GM18498 (cell line): Measurements from ENCODE around the gene MGMT.

Experiments
- ATAC-seq: cut with Tn5 transposase; IDR thresholded peaks from one replicate; pipeline ENCODE4 v1.9.1; 2021; ENCODE audit warnings: mild to moderate bottlenecking, moderate library complexity; ENCODE audit not compliant: unreplicated experiment

Gene MGMT

DNA sequence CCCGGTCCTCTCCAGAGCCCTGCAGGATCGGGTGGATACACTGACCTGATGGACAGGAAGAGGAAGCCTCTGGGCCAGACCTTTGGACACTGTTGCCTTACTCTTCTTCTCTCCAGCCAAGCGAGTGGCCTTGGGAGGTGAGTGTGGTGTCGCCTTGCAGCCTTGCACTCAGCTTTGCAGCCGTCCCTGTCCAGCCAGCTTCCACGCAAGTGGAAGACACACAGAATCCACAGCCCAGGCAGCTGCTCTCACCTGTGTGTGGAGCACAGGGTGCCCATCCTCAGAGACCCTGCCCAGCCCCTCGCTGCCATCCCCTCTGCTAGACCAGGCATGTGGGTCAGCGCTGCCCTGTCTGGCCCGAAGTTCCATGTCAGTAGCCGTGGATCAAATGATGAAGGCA is 258.0 kb downstream of the MGMT start:
- no peak for ATAC-seq

DNA sequence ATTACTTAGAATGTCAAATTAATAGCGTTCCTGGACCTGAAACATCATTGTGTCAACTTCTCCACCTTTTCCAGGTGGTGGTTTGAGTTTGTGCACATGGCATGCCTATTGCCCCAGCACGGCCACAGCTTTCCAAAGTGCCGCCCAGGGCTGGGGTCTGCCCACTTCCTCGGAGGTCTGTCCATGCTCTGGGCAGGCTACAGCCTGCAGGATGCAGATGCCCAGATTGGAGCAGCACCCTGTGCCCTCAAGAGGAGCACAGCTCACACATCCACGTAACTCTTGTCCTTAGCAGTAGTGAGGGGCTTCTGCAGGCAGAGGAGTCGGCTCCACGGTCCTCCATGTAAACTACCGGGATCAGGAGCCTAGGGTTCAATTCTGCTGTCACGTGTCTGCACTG is 258.4 kb downstream of the MGMT start:
- ATAC-seq, result no peak

DNA sequence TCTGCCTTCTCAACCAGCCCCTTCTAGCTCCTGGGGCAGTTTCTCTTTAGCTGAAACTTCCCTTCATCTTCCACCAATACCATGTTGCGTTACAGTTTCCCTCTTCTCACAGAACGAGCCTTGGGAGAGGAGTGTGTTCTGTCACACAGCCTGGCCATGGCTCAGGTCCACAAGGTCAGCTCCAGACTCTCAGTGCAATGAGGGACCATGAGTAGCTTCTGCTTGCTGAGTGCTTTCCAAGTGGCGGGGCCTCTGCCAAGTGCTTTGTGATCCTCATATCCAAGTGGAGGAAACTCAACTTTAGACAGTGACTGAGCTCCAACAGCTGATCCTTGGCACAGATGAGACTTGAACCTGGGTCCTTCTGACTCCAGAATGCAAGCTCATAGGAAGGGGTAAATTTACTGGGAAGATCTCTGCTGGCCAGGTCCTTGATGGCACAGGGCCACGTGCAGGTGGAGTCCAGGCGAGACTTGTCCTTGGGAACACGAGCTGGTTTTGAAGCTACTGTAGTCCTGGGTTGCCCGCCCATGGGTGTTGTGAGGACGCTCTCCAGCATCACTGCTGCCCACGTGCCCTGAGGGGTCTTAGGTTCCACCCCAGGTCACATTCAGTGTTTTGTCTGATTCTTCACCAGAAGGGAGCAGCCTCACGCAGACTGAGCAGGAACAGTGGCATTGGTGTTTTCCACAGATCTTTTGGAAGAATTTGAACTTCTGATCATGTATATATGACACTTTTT is 259.0 kb downstream of the MGMT start:
- no peak for ATAC-seq

DNA sequence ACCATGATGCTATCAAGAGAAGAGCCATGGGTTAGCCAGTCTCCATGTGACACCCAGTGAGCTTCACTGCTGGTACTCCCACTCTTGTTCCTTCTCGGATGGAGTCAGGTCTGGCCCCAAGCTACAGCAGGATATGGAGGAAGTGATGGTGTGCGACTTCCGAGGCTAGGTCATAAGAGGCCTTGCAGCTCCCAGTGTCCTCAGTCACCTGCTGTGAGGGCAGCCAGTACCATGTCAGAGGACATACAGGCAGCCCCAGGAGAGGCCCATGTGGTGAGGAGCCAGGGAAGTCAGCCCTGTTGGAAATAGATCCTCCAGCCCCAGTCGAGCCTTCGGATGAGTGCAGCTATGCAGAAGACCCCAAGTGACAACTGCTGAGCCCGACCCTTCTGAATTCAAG is 260.0 kb downstream of the MGMT start:
- ATAC-seq, result no peak

DNA sequence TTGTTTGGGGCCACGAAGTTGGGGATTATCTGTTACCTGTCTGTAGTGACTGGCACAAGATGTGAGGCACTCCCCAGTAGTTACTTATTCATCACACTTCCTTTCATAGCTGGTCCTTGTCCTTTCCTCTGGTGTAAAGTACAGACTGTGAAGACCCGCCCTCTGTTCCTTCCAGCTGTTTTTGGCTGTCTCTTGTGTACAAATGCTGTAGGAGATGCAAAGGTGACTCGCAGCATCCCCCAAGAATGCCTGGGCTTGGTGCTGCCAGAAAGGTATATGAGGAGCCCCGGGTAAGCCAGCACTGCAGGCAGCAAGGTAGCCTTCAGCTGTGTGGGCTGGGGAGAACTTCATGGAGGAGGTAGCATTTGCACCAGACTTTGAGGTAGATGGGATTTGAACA is 260.5 kb downstream of the MGMT start:
- ATAC-seq, result no peak

DNA sequence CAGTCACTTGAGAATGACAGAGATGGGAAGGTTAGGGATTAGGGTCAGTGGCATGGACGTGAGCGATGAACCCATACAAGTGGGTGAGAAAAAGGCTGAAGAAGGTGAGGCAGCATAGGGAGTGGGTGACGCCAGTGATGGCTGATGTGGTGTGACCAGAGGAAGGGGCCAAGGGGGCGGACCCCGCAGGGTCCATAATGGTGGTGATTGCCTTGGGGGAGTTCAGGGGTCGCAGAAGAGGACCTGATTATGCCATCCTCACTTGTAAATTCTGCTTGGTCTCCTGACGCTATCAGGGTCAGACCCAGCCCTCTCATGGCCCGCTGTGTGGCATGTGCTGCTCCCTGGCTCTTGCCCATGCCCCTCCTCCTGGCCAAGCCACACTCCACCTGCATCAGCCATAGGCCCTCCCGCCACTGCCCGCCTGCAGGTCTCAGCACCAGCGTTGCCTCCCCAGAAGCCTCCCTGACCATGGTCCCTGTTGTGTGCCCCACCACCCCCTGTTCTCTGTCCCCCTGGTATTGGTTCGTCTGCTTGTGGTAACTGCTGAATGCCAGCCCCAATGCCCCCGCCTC is 261.3 kb downstream of the MGMT start:
- no peak for ATAC-seq

DNA sequence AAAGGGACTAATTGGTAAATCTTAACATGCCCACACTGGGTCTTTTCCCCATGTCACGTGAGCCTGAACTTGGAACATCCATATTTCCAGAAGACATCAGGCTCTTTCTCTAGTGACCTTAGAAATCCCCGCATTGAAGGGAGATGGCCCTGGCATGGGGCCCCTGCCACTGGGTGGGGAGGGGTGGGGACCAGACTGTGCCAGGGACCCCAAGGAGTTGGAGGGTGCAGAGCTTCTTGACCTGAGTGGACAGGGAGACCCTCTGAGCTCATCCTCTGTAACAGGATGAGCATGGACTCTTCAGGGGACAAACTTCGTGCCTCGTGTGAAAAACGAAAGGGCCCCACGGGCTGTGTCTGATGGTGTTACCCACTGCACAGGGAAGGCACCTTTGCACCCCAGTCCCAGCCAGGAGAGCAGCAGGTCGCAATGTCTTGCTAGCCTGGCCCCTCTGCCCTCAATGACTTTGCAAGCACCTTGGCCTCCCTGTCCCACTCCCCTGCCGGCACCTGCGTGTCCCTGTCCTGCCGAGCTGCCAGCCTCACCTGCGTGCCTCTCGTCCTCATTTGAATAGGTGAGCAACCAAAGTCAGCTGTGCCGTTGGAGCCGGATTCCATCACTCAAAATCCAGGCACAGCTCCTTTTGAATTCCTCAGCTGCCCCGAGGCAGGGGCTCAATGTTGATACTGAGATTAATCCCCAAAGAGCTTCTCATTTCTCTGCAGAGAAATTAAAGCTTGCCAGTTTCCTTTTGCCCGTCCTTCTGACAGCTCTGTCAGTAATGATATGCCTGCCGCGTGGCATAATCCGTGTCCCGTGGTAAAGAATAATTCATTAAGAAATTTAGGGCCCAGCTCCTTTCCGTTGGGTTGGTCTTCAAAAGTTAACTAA is 262.1 kb downstream of the MGMT start:
- no peak for ATAC-seq

DNA sequence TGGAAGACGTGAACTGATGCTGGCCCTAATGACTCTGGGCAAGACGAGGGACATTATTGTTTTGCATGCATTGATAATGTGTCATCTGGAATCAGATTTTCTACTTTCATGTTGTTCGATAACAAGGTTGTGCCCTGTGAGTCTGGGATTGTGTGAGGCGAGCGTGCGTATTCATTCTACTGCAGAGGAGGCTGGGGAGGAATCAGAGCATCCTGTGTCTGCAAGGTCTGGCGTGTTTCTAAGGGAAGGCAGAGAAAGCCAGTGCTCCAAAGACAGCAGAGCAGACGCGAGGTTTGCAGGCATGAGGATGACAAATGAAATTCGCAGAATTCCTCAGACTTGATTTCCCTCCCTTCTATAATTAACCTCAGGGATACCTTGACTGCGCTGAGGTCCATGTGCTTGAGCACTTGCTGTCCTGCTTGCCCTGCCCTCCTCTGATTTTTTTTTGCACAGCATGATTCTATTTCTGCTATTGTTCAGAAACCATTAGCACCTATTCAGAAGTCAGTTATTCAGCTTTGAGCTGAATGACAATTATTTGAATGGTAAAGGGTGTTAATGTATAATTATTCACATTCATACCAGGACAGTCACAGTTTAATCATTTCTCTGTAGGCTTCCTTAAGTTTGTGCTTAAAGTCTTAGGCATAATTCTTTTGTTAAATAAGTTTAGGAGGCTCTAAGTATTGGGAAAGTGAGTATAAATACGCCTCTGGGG is 263.4 kb downstream of the MGMT start:
- no peak for ATAC-seq

DNA sequence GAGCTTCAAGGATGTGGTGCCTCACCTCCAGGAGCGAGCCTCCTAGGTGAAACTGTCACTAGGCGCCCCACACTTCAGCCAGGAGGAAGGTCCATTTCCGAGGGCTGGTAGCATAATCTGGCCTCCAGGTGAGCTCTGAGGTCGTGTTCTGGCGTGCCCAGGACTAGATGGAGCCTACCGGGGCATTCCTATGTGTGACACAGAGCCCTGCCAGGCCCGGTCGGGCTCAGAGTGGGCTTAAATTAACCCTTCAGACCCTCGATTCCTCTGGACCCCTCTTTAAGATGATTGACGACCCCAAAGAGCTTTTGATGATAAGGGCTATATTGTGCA is 263.9 kb downstream of the MGMT start:
- ATAC-seq, result no peak

DNA sequence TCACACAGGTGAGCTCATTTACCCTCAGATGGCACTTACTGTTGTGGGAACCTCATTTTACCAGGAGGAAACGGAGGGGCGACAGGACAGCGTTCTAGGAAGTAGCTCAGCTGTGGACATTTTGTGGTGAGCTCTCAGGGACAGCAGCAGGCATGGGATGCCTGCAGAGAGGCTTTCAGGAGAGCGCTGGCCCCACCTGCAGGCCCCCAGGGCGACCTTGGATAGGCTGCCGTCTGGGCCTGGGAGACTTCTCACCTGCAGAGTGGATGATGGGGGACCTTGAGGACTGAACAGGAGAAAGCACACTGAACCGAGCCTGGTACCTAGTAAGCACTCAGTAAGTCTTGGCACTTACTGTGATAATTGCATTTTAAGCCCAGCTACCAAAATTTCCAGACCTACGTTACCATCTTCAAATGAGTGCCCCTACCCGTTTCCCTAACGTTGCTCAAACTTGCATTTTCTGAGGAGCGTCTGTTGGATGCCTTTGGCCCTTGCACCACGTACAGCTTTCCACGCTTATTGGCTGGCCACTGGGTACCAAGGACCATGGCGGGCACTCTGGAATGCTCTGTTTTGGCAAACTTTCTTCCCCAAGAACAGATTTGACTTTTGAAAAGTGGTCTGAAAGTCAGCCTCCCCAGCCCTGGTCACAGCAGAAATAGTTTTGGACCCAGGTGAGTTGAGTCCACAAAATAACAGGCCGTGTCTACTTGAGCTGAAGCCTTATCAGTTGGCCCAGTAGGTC is 273.7 kb downstream of the MGMT start:
- no peak for ATAC-seq

DNA sequence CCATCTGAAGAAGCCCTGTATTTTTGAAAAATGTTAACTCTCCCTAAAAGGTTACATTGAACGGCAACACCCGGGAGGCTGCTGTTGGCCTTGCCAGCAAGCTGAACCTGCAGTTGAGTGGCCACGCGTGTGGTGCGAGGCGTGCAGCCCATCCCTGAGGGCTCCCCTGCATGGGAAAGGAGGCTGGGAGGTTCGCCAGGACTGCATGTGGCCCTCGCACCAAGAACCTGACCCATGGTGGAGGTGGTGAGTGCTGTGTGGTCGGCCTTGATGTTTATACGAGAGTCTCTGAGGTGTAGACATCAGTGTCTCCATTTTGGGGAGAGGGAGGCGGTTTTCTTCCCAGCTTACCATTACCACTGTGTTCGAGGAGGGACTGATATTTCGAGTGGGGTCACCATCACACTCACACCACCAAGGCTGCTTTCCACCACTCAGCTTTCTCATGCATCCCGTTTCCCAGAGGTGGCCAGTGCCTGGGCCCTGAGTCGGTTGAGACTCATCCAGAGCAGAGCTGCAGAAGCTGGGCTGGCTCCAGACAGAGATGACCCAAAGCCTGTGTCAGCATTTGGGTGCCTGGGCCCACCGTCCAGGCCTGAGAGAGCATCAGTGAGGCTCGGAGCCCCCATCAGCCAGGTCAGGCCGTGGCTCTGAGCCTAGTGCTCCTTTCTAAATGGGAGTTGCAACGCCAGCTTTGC is 274.4 kb downstream of the MGMT start:
- no peak for ATAC-seq

DNA sequence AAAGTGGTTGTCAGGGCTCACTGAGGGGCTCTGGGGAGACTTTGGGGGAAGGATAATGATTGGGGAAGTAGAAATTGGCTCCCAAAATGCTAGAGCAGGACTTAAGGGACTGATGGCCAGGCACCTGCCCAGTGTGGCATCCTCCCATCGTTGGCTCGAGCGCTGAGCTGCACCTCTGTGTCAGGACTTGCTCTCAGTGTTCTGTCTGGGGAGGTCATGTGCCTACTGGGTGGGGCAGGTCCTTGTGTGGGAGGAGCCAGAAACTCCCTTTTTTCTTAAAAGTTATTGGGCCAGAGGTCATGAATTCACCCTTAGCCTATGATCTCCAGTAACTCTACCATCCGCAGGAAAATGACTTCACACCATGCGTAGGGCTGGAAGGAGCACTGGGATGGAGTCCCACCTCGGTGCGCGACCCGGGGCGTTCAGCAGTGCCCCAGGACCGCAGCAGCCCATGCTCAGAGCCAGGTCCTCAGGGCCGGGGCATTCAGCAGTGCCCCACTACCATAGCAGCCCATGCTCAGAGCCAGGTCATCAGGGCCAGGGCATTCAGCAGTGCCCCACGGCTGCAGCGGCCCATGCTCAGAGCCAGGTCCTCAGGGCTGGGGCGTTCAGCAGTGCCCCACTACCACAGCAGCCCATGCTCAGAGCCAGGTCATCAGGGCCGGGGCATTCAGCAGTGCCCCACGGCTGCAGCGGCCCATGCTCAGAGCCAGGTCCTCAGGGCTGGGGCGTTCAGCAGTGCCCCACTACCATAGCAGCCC is 275.1 kb downstream of the MGMT start:
- no peak for ATAC-seq

DNA sequence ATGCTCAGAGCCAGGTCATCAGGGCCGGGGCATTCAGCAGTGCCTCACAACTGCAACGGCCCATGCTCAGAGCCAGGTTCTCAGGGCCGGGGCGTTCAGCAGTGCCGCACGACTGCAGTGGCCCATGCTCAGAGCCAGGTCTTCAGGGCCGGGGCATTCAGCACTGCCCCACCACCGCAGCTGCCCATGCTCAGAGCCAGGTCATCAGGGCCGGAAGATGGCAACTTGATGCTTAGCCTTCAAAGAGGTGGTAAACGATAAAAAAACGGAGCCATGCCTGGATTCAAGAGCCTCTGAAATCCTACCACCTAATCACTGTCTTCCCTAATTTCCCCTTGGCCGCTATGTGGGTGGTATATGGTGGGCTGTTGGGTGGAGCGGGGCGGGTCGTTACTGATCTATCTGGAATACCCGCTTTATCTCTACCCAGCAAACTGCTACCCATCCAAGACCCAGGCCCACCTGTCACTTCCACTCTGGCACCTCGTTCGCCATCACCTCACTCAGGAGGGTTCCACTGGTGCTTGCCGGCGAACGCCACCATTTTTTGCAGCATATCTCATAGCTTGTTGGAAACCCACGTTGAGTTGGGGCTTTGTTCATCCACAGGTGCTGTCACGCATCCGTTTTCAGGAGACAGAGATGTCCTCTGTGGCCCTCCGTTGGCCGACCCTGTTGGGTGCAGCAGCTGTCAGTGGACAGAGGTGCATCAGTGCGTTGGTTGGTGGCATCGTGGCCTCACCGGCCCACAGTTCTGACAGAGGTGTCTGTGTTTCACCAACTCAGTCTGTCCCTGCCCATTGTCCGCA is 275.9 kb downstream of the MGMT start:
- no peak for ATAC-seq

DNA sequence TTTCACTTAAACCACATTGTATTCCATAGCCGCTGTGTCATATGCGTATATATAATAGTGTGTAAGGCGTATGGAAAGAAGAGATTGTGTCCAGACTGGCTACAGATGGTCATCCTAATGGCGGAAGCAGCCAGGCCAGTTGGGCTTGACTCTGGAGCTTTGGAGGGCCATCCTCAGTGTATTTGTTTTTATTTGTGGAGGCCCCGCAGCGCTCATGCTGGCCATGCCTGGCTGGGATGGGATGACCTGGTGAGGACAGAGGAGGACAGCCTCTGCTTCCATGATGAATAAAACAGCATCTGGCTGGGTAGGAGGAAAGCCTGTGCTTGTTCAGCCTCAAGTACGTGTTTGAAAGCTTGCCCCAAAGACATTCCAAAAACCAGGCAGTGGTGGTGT is 276.7 kb downstream of the MGMT start:
- ATAC-seq, result no peak

DNA sequence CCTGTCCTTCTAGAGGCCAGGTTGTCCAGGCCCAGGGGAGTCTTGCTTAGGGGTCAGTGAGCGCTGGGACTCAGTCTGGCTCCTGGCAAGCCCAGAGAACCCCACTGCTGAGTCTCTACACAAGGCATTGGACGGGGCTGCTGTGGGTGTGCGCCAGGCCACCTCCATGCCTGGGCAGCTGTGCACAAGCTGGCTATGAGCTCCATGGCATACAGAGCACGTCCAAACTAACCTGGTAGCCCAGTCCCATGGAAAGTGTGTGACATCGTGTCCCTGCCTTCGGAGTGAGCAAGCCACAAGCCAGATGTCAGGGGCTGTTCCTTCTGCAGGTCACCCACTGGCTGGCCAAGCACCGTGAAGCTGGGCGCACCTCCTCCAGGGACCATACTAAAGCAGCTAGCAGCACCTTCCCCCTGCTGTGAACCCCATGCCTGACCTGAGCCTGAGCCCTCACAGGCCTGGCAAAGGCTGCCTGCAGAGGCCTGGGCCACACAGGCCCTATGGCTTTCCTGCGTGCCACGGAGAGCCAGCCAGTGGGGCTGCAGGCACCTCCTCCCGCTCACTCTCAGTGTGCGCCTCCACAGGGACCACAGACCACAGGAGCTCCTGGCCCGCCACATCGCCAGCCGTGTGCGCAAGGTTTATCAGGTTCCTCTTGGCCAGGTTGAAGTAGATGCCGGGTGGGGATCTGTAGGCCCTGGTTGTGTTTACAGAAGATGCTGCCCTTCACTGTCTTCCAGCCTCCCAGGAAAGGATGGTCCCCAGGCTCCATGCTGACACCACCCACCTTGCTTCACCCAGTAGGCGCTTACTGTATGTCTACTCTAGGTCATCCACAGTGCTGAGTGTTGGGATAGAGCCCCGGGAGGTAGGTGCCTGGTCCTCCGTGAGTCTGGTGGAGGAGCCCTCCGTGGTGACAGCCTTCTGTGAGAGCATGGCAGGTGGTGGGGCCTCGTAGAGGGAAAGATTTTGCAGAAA is 277.4 kb downstream of the MGMT start:
- ATAC-seq, result no peak

DNA sequence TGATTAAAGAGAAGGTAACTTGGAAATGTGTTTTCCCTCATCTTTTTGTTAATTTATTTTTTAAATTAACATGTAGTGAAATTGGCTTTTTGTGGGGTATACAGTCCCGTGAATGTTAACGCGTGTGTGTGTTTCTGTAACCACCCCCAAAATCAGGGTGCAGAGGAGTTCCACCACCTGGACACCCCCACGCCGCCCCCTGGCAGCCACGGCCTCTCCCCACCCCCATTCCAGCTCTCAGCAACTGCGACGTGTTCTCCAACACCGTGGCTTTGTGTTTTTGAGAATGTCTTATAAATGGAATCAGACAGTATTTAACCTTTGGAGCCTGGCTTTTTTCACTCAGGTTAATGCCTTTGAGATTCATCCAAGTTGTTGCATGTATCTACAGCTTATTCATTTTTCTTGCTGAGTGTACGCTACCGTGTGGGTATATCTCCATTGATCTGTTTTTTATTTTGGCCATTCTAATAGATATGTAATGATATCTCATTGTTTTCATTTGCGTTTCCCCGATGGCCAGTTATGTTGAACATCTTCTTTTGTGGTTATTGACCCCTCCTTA is 278.2 kb downstream of the MGMT start:
- no peak for ATAC-seq
